ENCODE results near the gene NYAP1.
A peak's percentile ranks its signal among the peaks of the same experiment; 100 is the strongest.
"Not testable (repeated sequence)": the region's sequence is repeated elsewhere in the genome, so short reads cannot be mapped to it uniquely, and the experiment has no call there.

Gene NYAP1

GRCh38 chr7:100516135-100516812, 32.5 kb downstream of the NYAP1 start:
- DNase-seq: peak; percentile 26

- no peak for DNase-seq
Observed at GRCh38 chr7:100517305-100517704, 33.6 kb downstream of the NYAP1 start.

- DNase-seq: no peak
Observed at GRCh38 chr7:100519580-100519979, 35.9 kb downstream of the NYAP1 start.

GRCh38 chr7:100520138-100520537, 36.4 kb downstream of the NYAP1 start:
- no peak for DNase-seq

GRCh38 chr7:100521076-100521475, 37.3 kb downstream of the NYAP1 start:
- no peak for DNase-seq

GRCh38 chr7:100521909-100522593, 38.3 kb downstream of the NYAP1 start:
- DNase-seq: not testable (repeated sequence)

GRCh38 chr7:100523192-100523591, 39.5 kb downstream of the NYAP1 start:
- DNase-seq: not testable (repeated sequence)

GRCh38 chr7:100528108-100528866, 44.6 kb downstream of the NYAP1 start:
- DNase-seq: not testable (repeated sequence)

- DNase-seq: no peak
Observed at GRCh38 chr7:100532165-100533022, 48.7 kb downstream of the NYAP1 start.

GRCh38 chr7:100535982-100536381, 52.3 kb downstream of the NYAP1 start:
- DNase-seq: not testable (repeated sequence)

GRCh38 chr7:100536695-100537094, 53.0 kb downstream of the NYAP1 start:
- DNase-seq: not testable (repeated sequence)

GRCh38 chr7:100538348-100538653, 54.6 kb downstream of the NYAP1 start:
- DNase-seq: no peak

GRCh38 chr7:100538654-100539435, 55.1 kb downstream of the NYAP1 start, which contains the start of gene AGFG2:
Gene AGFG2 (plus strand): TSS chr7:100539203. CDS start chr7:100539347, 144 bp downstream.
- DNase-seq: peak; percentile 100

GRCh38 chr7:100539436-100540006, 55.8 kb downstream of the NYAP1 start:
- DNase-seq: no peak

GRCh38 chr7:100540073-100540723, 56.5 kb downstream of the NYAP1 start:
- DNase-seq: no peak

GRCh38 chr7:100541309-100541708, 57.6 kb downstream of the NYAP1 start:
- DNase-seq: not testable (repeated sequence)

GRCh38 chr7:100543586-100543985, 59.9 kb downstream of the NYAP1 start:
- DNase-seq: no peak

GRCh38 chr7:100544386-100544785, 60.7 kb downstream of the NYAP1 start:
- DNase-seq: no peak

Measured in T-helper 9 cell (primary cell).